Measurements from ENCODE around the gene ARID3A. TPM values are rescaled to one million over a fixed set of nuclear protein-coding genes. Genes with fewer than 3 reads are reported as not detected.

ARID3A gene
- total and polyA plus RNA-seq, 2 donors (not counting 3 experiments of a cell fraction or from before 2014, with no cell fraction given) = 5.4 to 13.2 TPM

DNA sequence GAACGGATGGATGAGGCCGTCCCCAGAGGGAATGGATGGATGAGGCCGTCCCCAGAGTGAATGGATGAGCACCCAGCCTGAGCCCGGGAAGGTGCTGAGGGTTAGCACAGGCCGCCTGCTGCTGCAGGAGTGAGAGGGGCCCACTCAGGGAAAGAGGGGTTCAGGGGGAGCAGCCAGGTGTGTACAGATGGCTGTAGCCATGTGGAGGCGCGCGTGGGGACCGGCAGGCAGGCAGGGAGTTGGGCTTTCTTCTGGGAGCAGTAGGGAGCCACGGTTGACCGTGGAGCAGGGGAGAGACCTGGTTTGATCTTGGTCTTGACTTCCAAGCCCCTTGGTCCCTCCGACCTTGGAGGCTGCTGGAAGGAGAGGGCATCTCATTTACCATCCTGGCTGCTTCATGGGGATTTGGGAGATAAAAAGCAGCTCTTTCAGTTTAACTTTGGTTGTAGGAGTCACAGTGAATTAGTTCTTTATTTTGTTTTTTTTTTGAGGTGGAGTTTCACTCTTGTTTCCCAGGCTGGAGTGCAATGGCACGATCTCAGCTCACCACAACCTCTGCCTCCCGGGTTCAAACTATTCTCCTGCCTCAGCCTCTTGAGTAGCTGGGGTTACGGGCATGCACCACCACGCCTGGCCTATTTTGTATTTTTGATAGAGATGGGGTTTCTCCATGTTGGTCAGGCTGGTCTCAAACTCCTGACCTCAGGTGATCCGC is 24.7 kb downstream of the ARID3A start:
- no peak overlapping the region for H3K4me2 ChIP-seq (ENCODE audit: insufficient read depth, low read length)
- no peak for TF ChIP-seq POLR2AphosphoS5 (IDR thresholded peaks at IDR 0.05; ENCODE audit: insufficient read depth, low read depth, low read length)
- TF ChIP-seq FOS (IDR thresholded peaks at IDR 0.05; ENCODE audit: borderline replicate concordance, insufficient read depth, low read length) = no peak
- TF ChIP-seq, protein P1, sequence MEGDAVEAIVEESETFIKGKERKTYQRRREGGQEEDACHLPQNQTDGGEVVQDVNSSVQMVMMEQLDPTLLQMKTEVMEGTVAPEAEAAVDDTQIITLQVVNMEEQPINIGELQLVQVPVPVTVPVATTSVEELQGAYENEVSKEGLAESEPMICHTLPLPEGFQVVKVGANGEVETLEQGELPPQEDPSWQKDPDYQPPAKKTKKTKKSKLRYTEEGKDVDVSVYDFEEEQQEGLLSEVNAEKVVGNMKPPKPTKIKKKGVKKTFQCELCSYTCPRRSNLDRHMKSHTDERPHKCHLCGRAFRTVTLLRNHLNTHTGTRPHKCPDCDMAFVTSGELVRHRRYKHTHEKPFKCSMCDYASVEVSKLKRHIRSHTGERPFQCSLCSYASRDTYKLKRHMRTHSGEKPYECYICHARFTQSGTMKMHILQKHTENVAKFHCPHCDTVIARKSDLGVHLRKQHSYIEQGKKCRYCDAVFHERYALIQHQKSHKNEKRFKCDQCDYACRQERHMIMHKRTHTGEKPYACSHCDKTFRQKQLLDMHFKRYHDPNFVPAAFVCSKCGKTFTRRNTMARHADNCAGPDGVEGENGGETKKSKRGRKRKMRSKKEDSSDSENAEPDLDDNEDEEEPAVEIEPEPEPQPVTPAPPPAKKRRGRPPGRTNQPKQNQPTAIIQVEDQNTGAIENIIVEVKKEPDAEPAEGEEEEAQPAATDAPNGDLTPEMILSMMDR (IDR thresholded peaks at IDR 0.05; ENCODE audit: extremely low read depth in 1 of 2, insufficient read depth in 1 of 2, low read depth in 1 of 2, low read length in 2 of 2) = no peak
- TF ChIP-seq JUN (IDR thresholded peaks at IDR 0.05; ENCODE audit: borderline replicate concordance, insufficient read depth, insufficient read length, low read depth) = no peak
- TF ChIP-seq MYC (IDR thresholded peaks at IDR 0.05; ENCODE audit: low read depth, low read length) = no peak
- POLR2A ChIA-PET = no interaction called here
- no peak overlapping the region for H3K4me3 ChIP-seq (replicated peaks in 1 of 3; ENCODE audit: insufficient read depth in 1 of 3, low read depth in 1 of 3, low read length in 3 of 3)
- dilution Hi-C loops (cut with MboI; ENCODE audit: extremely low pct_ligation_motif_present, low sequenced_read_pairs) (no loop called here), intact Hi-C loops (cut with micrococcal nuclease) (no loop called here)
- H3K9me1 ChIP-seq (replicated peaks; ENCODE audit: control insufficient read depth, extremely low read depth, insufficient read depth, low read length) = no peaks in the 10 kb centered on the region
- CTCF ChIA-PET = no interaction called here
- H3K4me1 ChIP-seq (ENCODE audit: control insufficient read depth, extremely low read depth, insufficient read depth, low read length) = peaks cover 4% of the 10 kb centered on the region
- H2AFZ ChIP-seq (ENCODE audit: low read depth, low read length) = no peak overlapping the region
- DNase-seq (ENCODE audit: low read depth, low spot score) (no peak), FAIRE-seq (no peak)
- H3K36me3 ChIP-seq (ENCODE audit: control insufficient read depth in 2 of 2, extremely low read depth in 1 of 2, insufficient read depth in 2 of 2, low read length in 2 of 2) = no peaks in the 10 kb centered on the region
- no peaks in the 10 kb centered on the region for H4K20me1 ChIP-seq (replicated peaks; ENCODE audit: control insufficient read depth, extremely low read depth, insufficient read depth, low read length)
- no peaks in the 10 kb centered on the region for H3K79me2 ChIP-seq (ENCODE audit: control insufficient read depth, insufficient read depth, low read length)
- H3K9ac ChIP-seq (replicated peaks; ENCODE audit: extremely low read depth, insufficient read depth, low read length) = no peak overlapping the region
- H3K27me3 ChIP-seq (ENCODE audit: control insufficient read depth in 2 of 2, insufficient read depth in 2 of 2, low read length in 2 of 2) = no peaks in the 10 kb centered on the region
- H3K27ac ChIP-seq (ENCODE audit: insufficient read depth, low read depth, low read length) = no peak overlapping the region
- no peaks in the 10 kb centered on the region for H3K9me3 ChIP-seq (replicated peaks; ENCODE audit: control insufficient read depth, insufficient read depth, low read length)
- BruUV-seq (replicated peaks) = no TSS peak
